Superior temporal gyrus (tissue), 1 donor: ENCODE measurements around the gene USP21.
A peak's percentile ranks its signal among the peaks of the same experiment; 100 is the strongest.

Source experiments
- DNase-seq: peaks from one replicate; pipeline ENCODE4 v3.0.0-alpha.2; 2016; ENCODE audit errors: extremely low spot score

Gene USP21

GRCh38 chr1:161192476-161193465 is 33.5 kb downstream of the USP21 start:
- DNase-seq: peak; percentile 91

- DNase-seq: peak; percentile 89
These were observed 34.4 kb downstream of the USP21 start for GRCh38 chr1:161193561-161194235.

GRCh38 chr1:161195171-161195570 is 35.9 kb downstream of the USP21 start:
- peak; percentile 57 for DNase-seq

- no peak for DNase-seq
These were observed 36.8 kb downstream of the USP21 start for GRCh38 chr1:161196111-161196510.

GRCh38 chr1:161196521-161197451 is 37.5 kb downstream of the USP21 start:
- no peak for DNase-seq

- no peak for DNase-seq
These were observed 38.4 kb downstream of the USP21 start for GRCh38 chr1:161197560-161198193.

- no peak for DNase-seq
These were observed 39.0 kb downstream of the USP21 start for GRCh38 chr1:161198194-161198896.

- DNase-seq: peak; percentile 97
These were observed 39.7 kb downstream of the USP21 start, which contains the start of gene ADAMTS4 for GRCh38 chr1:161198897-161199431. Gene ADAMTS4, minus strand, starts transcription at chr1:161199054. Its CDS starts 427 bp downstream, at chr1:161198627.

GRCh38 chr1:161199506-161200139 is 40.3 kb downstream of the USP21 start:
- no peak for DNase-seq

GRCh38 chr1:161200421-161200991 is 41.2 kb downstream of the USP21 start:
- peak; percentile 88 for DNase-seq

- DNase-seq: peak; percentile 68
These were observed 41.9 kb downstream of the USP21 start for GRCh38 chr1:161200992-161201835.

- DNase-seq: peak; percentile 100
These were observed 42.8 kb downstream of the USP21 start, which contains the start of gene NDUFS2 for GRCh38 chr1:161201836-161202712. Gene NDUFS2, plus strand, starts transcription at chr1:161202367. Its CDS starts 19 bp downstream, at chr1:161202386.

GRCh38 chr1:161206411-161207140 is 47.3 kb downstream of the USP21 start:
- no peak for DNase-seq

GRCh38 chr1:161207173-161207572 is 47.9 kb downstream of the USP21 start:
- DNase-seq: no peak

GRCh38 chr1:161209790-161210409 is 50.6 kb downstream of the USP21 start:
- peak; percentile 81 for DNase-seq

- DNase-seq: no peak
These were observed 55.1 kb downstream of the USP21 start for GRCh38 chr1:161214369-161214768.
